Astrocyte (in vitro differentiated cells and primary cell): ENCODE results near the gene ABL2. TPM values are rescaled to one million over a fixed set of nuclear protein-coding genes. Genes with fewer than 3 reads are reported as not detected.

Experiments
- DNase-seq: peaks from one replicate; pipeline ENCODE4 v3.0.0-alpha.2; 2010; ENCODE audit warnings: low read depth
- FAIRE-seq: peaks from 2 replicates; lab custom pipeline; 2011; peaks lifted over from hg19 to GRCh38; lab: Jason Lieb, UNC
- H2AFZ ChIP-seq: 2 replicates; pipeline ENCODE4 v1.6.0; 2012; ENCODE audit warnings: low read depth, low read length, inconsistent platforms
- H3K27ac ChIP-seq: 2 replicates; pipeline ENCODE4 v1.5.1; 2011; ENCODE audit warnings: low read depth, low read length, inconsistent platforms
- H3K27me3 ChIP-seq: 2 replicates; pipeline ENCODE4 v1.6.0; 2011; ENCODE audit warnings: low read length, inconsistent platforms; ENCODE audit not compliant: insufficient read depth
- H3K36me3 ChIP-seq: 2 replicates; pipeline ENCODE4 v1.5.1; 2011; ENCODE audit warnings: low read length, inconsistent platforms; ENCODE audit not compliant: insufficient read depth
- H3K4me1 ChIP-seq: 2 replicates; pipeline ENCODE4 v1.5.1; 2011; ENCODE audit warnings: low read length, inconsistent platforms; ENCODE audit not compliant: insufficient read depth
- H3K4me2 ChIP-seq: 2 replicates; pipeline ENCODE4 v1.6.0; 2012; ENCODE audit warnings: low read length, inconsistent platforms
- H3K4me3 ChIP-seq: 2 replicates; pipeline ENCODE4 v1.5.1; 2011; ENCODE audit warnings: low read depth, mild to moderate bottlenecking, low read length, inconsistent platforms; ENCODE audit not compliant: insufficient read depth
- H3K79me2 ChIP-seq: 2 replicates; pipeline ENCODE4 v1.6.0; 2012; ENCODE audit warnings: mild to moderate bottlenecking, low read length, inconsistent platforms; ENCODE audit not compliant: insufficient read depth
- H3K9ac ChIP-seq: 2 replicates; pipeline ENCODE4 v1.6.0; 2012; ENCODE audit warnings: mild to moderate bottlenecking, low read length, inconsistent platforms
- H3K9me3 ChIP-seq: 2 replicates; pipeline ENCODE4 v1.5.1; 2012; ENCODE audit warnings: low read depth, mild to moderate bottlenecking, low read length, inconsistent platforms; ENCODE audit not compliant: insufficient read depth
- H4K20me1 ChIP-seq: 2 replicates; pipeline ENCODE4 v1.6.0; 2012; ENCODE audit warnings: low read length, inconsistent platforms; ENCODE audit not compliant: insufficient read depth
- H3K27ac Mint-ChIP-seq: one replicate; pipeline ENCODE4 v1.8.0; 2021; ENCODE audit warnings: mild to moderate bottlenecking, mixed read lengths; ENCODE audit not compliant: unreplicated experiment
- H3K27me3 Mint-ChIP-seq: one replicate; pipeline ENCODE4 v1.8.0; 2021; ENCODE audit warnings: low read depth, mixed read lengths; ENCODE audit not compliant: unreplicated experiment
- H3K36me3 Mint-ChIP-seq: one replicate; pipeline ENCODE4 v1.8.0; 2021; ENCODE audit warnings: low read depth, mixed read lengths; ENCODE audit not compliant: unreplicated experiment
- H3K4me1 Mint-ChIP-seq: one replicate; pipeline ENCODE4 v1.8.0; 2021; ENCODE audit warnings: low read depth, mixed read lengths; ENCODE audit not compliant: unreplicated experiment
- H3K4me3 Mint-ChIP-seq: one replicate; pipeline ENCODE4 v1.8.0; 2021; ENCODE audit warnings: mild to moderate bottlenecking, moderate library complexity, mixed read lengths; ENCODE audit not compliant: unreplicated experiment
- H3K9me3 Mint-ChIP-seq: one replicate; pipeline ENCODE4 v1.8.0; 2021; ENCODE audit warnings: mild to moderate bottlenecking, mixed read lengths; ENCODE audit not compliant: unreplicated experiment
- CTCF ChIP-seq: IDR thresholded peaks from 2 replicates; pipeline ENCODE4 v1.5.1; 2011; ENCODE audit warnings: low read depth, mild to moderate bottlenecking, inconsistent platforms, low read length, moderate library complexity; ENCODE audit not compliant: insufficient read depth
- EZH2 ChIP-seq: IDR thresholded peaks from 2 replicates; pipeline ENCODE4 v1.6.1; 2012; ENCODE audit warnings: mild to moderate bottlenecking, low read length, inconsistent platforms; ENCODE audit not compliant: insufficient read depth
- total RNA-seq: library from RNA; stranded (reverse); gene quantifications from 2 replicates; pipeline ENCODE4 v1.2.1, GENCODE V29; 2021

The ABL2 gene
- total RNA-seq, 1 donor from 2014 or later, result 110 TPM

DNA sequence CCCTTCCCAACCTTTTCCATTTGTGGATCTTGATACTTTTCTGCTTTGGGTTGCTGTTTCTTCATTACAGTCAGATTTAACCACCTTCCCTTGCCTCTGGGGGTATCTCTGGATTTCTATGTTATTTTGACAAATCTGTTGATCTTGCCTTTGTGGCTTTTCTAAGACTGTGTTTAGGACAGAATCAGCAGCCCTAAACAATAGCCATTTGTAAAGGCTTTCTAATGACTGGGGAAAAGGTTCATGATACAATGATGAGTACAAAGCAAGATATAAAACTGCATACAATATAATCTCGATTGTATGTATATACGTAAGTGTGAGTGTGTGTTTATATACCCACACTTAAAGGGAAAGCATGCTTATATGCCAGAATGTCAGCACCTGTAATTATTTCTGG lies 176.0 kb downstream of the ABL2 start:
- Histone ChIP-seq H3K9me3 (no peaks in the 10 kb centered on the region), H3K27me3 (no peaks in the 10 kb centered on the region), H3K36me3 (no peaks in the 10 kb centered on the region), H3K79me2 (no peaks in the 10 kb centered on the region), H2AFZ (no peak overlapping the region), H3K9ac (no peak overlapping the region), H3K4me3 (no peak overlapping the region), H4K20me1 (no peaks in the 10 kb centered on the region), H3K4me2 (no peak overlapping the region), H3K4me1 (peaks cover 4% of the 10 kb centered on the region), H3K27ac (no peak overlapping the region)
- Mint-ChIP-seq H3K27ac (no peak overlapping the region), H3K36me3 (peaks cover 18% of the 10 kb centered on the region), H3K27me3 (no peaks in the 10 kb centered on the region), H3K4me3 (no peak overlapping the region), H3K9me3 (no peaks in the 10 kb centered on the region), H3K4me1 (peaks cover 9% of the 10 kb centered on the region)
- no peak for TF ChIP-seq CTCF
- no peak for TF ChIP-seq EZH2
- FAIRE-seq, result no peak
- no peak for DNase-seq

DNA sequence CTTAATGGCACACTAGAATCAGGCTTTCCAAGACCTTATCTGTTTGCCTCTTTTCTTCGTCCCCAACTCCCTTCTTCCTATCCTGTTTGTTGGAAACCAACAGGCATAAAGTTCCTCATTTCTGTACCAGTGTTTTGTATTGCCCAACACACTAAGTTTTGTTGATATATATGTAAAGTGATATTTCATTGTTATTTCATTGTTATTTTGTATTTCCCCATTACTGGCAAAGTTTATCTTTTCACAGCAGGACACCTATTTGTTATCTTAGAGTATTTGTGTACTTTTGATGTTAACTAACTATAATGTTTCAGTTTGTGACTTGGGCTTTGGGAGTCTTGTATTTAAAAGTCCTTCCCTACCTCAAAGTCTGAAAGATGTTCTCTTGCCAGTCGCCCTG lies 176.7 kb downstream of the ABL2 start:
- Histone ChIP-seq H3K9ac (no peak overlapping the region), H3K79me2 (no peaks in the 10 kb centered on the region), H3K4me1 (no peaks in the 10 kb centered on the region), H3K9me3 (no peaks in the 10 kb centered on the region), H3K27me3 (no peaks in the 10 kb centered on the region), H3K36me3 (no peaks in the 10 kb centered on the region), H3K27ac (no peak overlapping the region), H4K20me1 (peaks cover under 1% of the 10 kb centered on the region), H2AFZ (no peak overlapping the region), H3K4me2 (no peak overlapping the region), H3K4me3 (no peak overlapping the region)
- DNase-seq (no peak), FAIRE-seq (no peak)
- Mint-ChIP-seq H3K27ac (no peak overlapping the region), H3K36me3 (peaks cover 18% of the 10 kb centered on the region), H3K4me3 (no peak overlapping the region), H3K27me3 (no peaks in the 10 kb centered on the region), H3K9me3 (no peaks in the 10 kb centered on the region), H3K4me1 (peaks cover 10% of the 10 kb centered on the region)
- TF ChIP-seq CTCF (no peak), EZH2 (no peak)

Other genes with a start within 250 kb of the ABL2 start
- gene FAM20B, start 203.8 kb downstream of the ABL2 start, total RNA-seq, result 34.0 and 39.8 TPM in 2 replicates
- 14.5 and 16.8 TPM in 2 replicates for gene TOR3A, start 147.6 kb downstream of the ABL2 start, total RNA-seq
- gene SOAT1, start 64.1 kb upstream of the ABL2 start, total RNA-seq, result 94.7 and 111 TPM in 2 replicates
- gene AXDND1, start 136.3 kb upstream of the ABL2 start, total RNA-seq, result 0.19 and 1.1 TPM in 2 replicates